Activated naive CD8-positive, alpha-beta T cell treated with anti-CD3 and anti-CD28 coated beads, Interleukin-2, amount 50 U/mL, for 16 hours (primary cell): ENCODE measurements around the gene TMOD1.
A peak's percentile ranks its signal among the peaks of the same experiment; 100 is the strongest.

Source experiments
- DNase-seq: peaks from one replicate; pipeline ENCODE4 v3.0.0-alpha.2; 2020; ENCODE audit warnings: low read depth, low spot score

TMOD1 gene

DNA sequence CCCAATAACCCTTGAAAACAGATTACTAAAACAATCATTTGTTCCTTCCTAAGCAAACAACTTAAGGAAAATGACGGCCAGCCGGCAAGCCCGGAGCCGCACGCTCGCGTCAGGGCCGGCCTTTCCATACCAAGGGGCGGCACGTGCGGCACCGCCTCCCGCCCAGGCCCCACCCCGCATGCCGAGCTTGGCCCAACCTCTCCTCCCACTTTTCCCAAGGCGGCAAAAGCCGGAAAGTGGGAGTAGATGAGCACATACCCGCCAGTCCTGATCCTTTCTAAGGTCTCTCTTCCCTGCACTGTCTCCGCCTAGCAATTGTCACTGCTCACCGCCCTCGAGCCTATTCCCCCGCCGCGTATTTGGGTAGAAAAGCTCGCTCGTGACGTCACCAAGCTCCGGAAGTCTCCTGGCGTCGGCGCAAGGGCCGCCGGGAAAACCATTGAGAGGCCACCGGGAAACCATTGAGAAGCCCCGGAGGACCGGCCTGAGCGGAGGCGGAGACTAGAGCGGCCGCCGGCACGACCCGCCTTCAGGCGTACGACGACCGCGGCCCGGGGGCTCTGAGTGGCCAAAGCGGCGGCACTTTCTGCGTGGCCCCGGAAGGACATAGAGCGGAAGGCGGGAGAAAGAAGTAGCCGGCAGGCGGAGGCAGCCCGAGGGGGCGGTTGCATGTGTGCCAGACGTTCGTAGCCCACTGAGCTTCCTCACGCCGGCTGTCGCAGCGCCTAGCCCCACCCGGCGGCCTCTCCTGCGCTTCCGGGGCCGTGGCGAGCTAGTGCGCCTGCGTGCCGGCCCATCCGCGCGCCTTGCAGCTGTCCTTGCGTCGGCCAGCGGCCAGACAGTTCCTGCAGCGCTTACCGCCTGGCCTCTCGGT is 131.8 kb downstream of the TMOD1 start, which contains the start of the genes NCBP1 and TSTD2:
NCBP1 (plus strand) TSS at position 837 of the 874 bp plus-strand sequence. CDS start 61 bp downstream, outside the sequence.
TSTD2 (minus strand) TSS at position 384 of the 874 bp plus-strand sequence. CDS start 5,806 bp downstream, outside the sequence.
- peak; percentile 91 for DNase-seq

DNA sequence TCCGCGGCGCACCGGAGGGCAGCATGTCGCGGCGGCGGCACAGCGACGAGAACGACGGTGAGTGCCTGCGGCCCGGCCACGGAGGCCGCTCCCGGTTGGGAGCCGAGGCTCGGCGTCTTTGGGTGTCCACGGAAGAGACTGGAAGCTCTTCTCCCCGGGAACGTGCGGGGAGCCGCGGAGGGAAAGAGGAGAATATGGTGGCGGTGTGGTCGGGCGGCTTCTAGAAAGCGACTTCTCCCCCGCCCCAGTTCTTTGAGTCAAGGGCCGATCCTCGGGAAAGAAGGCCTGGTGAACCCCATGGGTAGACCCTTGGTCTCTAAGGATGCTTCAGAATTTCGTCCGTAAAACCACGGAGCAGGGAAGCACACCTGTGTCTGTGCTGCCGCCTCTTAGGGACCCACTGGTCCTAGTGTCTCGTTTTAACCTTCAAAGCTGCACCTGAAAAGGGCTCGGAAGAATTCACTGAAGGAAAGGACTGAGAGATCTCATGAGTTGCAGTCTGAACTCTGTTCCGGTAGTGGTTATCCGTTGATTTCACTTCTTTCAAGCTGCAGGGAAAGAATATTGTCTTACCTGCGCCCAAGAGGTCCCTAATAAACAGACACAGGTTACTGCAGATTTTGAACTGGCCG is 132.5 kb downstream of the TMOD1 start:
- no peak for DNase-seq

DNA sequence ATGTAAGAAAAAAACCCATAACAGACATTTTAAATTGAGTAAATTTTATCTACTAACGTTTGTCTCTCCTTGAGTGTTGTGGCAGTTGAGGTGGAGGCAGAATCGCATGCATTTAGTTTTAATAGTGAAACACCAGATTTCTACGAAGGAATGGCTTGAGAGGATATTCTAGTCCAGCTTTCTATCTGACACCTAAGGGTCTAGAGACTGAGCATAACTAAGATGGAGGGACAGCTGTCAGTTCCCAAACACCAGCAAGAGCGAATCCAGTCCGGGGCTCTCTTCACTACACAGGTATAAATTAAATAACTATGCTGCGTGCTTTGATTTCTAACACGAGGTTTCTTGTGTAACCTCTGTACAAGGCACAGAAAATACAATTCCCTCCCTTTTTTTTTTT is 133.6 kb downstream of the TMOD1 start:
- DNase-seq = no peak

DNA sequence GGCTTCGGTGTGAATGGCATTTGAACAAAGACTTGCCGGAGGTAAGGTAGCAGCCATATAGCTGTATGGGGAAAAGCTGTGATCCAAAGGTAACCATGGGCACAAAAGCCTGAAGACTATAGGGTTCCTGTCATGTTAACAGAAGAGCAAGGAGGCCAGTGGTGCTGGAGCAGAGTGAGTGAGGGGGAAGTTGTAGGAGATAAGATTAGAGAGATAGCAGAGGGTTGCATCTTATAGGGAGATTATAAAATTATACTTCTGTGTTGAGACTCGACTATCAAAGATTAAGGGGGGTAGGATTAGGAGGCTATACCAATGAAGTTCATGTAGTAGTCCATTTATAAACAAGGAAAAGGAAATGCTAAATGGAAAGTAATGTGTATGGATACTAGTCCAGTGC is 135.4 kb downstream of the TMOD1 start:
- DNase-seq = no peak

DNA sequence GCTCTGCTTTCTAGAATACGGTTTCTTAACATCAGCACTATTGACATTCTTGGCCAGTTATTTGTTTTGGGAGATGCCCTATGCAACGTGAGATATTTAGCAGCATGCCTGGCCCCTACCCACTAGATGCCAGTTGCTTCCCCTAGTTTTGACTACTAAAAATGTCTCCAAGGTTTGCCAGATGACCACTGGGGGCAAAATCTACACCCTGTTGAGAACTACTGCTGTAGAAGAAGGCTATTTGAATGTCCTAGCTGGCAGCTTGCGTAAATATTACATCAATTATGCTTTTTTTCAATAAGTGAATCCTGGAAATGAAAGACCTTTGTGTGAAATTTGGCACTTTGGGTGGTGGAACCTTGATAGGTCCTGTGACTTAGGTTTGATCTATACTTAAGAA is 137.2 kb downstream of the TMOD1 start:
- DNase-seq = no peak

DNA sequence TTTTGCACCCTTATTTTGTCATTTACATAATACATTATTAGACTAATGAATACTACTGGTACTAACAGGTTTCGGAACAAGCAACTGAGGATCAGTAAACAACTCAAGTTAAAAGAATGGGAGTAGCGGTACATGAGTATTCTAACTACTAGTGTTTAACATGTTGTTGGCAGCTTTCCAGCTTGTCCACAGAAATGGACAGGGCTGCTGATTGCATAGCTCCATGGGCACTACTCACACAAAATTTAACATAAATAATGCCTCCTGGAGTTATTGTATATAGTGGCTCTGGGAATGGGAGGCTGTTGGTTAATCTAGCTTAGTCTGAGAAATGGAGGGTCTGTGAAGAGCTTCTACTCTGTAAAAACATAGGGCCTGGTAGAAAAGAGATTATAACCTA is 138.9 kb downstream of the TMOD1 start:
- no peak for DNase-seq

DNA sequence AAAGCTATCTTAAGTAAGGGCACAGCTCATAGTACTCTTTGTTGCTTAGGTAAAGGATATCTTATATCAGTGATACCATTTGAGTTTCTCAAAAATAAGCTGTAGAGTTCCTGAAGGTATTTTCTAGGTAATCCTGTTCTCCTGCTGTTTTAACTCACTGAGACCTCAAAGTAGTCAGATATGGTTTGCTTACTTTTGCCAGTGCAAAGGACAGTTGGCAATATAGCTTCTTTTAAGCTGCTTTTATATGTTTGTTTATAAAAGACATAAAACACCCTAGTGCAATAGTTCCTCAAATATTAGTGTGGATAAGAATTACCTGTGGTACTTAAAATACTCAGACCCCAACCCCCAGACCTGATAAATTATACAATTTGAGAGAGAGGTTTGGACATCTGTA is 144.3 kb downstream of the TMOD1 start:
- DNase-seq = no peak

DNA sequence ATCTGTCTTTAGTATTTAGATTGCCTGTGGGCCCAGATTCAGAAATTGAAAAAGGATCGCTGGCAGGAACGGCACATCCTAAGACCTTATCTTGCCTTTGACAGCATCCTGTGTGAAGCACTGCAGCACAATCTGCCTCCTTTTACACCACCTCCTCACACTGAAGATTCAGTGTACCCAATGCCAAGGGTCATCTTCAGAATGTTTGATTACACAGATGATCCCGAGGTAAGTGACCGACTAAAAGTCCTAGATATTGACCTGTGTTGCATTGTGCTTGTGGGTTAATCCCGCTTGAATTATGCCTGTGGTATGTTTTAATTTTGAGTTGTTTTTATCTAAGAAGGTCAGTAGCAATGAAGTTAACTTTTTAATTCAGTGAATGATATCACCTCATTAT is 146.5 kb downstream of the TMOD1 start:
- no peak for DNase-seq
